Liver (tissue), 3 donors: ENCODE measurements around the gene TMEM163.

Source experiments
- ATF3 ChIP-seq: IDR thresholded peaks from 2 replicates; pipeline ENCODE4 v1.6.1; 2016; ENCODE audit warnings: antibody characterized with exemption
- CTCF ChIP-seq: fragments of 150-350 bp; IDR thresholded peaks from 2 replicates; pipeline ENCODE4 v1.5.1; 2017; ENCODE audit warnings: improper control_type of control experiment, low read depth, low read length; ENCODE audit not compliant: missing input control
- EGR1 ChIP-seq, 2 donors: IDR thresholded peaks; 2 replicates each; pipeline ENCODE4 v1.6.1; 2016 to 2018; ENCODE audit warnings: antibody characterized with exemption in 2 of 2, low read depth in 2 of 2
- FOXA1 ChIP-seq: IDR thresholded peaks from 2 replicates; pipeline ENCODE4 v1.6.1; 2016; ENCODE audit warnings: antibody characterized with exemption
- GABPA ChIP-seq, 2 donors: IDR thresholded peaks in 1 of 2; conservative IDR thresholded peaks in 1 of 2; 2 replicates each; pipeline ENCODE4 v1.6.1; 2016; ENCODE audit warnings: antibody characterized with exemption in 2 of 2, mild to moderate bottlenecking in 1 of 2, moderate library complexity in 1 of 2
- JUND ChIP-seq, 2 donors: IDR thresholded peaks; 2 replicates each; pipeline ENCODE4 v1.6.1; 2016; ENCODE audit warnings: antibody characterized with exemption in 2 of 2
- MAX ChIP-seq: IDR thresholded peaks from 2 replicates; pipeline ENCODE4 v1.6.1; 2016; ENCODE audit warnings: antibody characterized with exemption
- RAD21 ChIP-seq, 2 donors: IDR thresholded peaks; 2 replicates each; pipeline ENCODE4 v1.6.1; 2016; ENCODE audit warnings: antibody characterized with exemption in 2 of 2, mild to moderate bottlenecking in 2 of 2
- REST ChIP-seq: IDR thresholded peaks from 2 replicates; pipeline ENCODE4 v1.6.1; 2016; ENCODE audit warnings: antibody characterized with exemption, mild to moderate bottlenecking
- RXRA ChIP-seq, 2 donors: IDR thresholded peaks; 2 replicates each; pipeline ENCODE4 v1.6.1; 2017 to 2018; ENCODE audit warnings: antibody characterized with exemption in 2 of 2, mild to moderate bottlenecking in 1 of 2
- SP1 ChIP-seq: IDR thresholded peaks from 2 replicates; pipeline ENCODE4 v1.6.1; 2018; ENCODE audit warnings: antibody characterized with exemption, mild to moderate bottlenecking
- TAF1 ChIP-seq: conservative IDR thresholded peaks from 2 replicates; pipeline ENCODE4 v1.6.1; 2016; ENCODE audit warnings: antibody characterized with exemption, mild to moderate bottlenecking
- YY1 ChIP-seq: IDR thresholded peaks from 2 replicates; pipeline ENCODE4 v1.6.1; 2016; ENCODE audit warnings: antibody characterized with exemption, mild to moderate bottlenecking
- ZBTB33 ChIP-seq: IDR thresholded peaks from 2 replicates; pipeline ENCODE4 v1.6.1; 2016; ENCODE audit warnings: antibody characterized with exemption
- donor health status: healthy.
- donor health status: healthy.

GRCh38 chr2:134522496-134523455, 196.0 kb downstream of the TMEM163 start:
- no peak for TF ChIP-seq FOXA1
- no peak for TF ChIP-seq CTCF
- no peak for TF ChIP-seq ATF3
- TF ChIP-seq SP1, result no peak
- no peak for TF ChIP-seq TAF1
- TF ChIP-seq REST, result no peak
- no peak for TF ChIP-seq JUND (IDR thresholded peaks at IDR 0.05)
- TF ChIP-seq MAX, result no peak
- TF ChIP-seq ZBTB33, result no peak
- no peak for TF ChIP-seq EGR1 (IDR thresholded peaks at IDR 0.05; ENCODE audit: low read depth in 2 of 2)
- no peak for TF ChIP-seq GABPA (IDR thresholded peaks at IDR 0.05 in 1 of 2, conservative IDR thresholded peaks at IDR 0.05 in 1 of 2)
- no peak for TF ChIP-seq RAD21 (IDR thresholded peaks at IDR 0.05)
- TF ChIP-seq RXRA (IDR thresholded peaks at IDR 0.05), result no peak
- no peak for TF ChIP-seq YY1
